Right hindlimb (tissue), 1 donor: Measurements from ENCODE around the gene MYT1.
A peak's percentile ranks its signal among the peaks of the same experiment; 100 is the strongest.

Experiments used
- DNase-seq: peaks from one replicate; pipeline ENCODE4 v3.0.0-alpha.2; 2018

Gene MYT1

DNA sequence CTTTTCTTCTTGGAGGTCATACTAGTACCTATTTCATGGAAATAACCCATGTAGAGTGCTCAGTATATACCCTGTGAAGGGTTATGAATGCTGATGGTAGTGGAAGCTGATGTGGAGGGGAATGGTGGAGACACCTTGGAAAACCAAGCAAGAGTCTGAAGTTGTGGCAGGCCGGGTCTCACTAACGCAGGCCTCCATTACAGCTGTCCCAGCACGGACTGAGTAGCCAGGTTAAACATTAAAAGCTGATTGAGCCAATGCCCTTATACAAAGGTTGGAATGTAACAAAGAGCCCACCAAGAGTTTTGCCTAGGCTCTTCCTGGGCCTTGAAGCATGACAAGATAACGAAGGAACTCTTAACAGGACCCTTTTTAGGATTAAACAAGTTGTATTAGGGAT, 89.2 kb downstream of the MYT1 start:
- DNase-seq: no peak

- no peak for DNase-seq
Observed at GRCh38 chr20:64254156-64254555, 89.9 kb downstream of the MYT1 start.

DNA sequence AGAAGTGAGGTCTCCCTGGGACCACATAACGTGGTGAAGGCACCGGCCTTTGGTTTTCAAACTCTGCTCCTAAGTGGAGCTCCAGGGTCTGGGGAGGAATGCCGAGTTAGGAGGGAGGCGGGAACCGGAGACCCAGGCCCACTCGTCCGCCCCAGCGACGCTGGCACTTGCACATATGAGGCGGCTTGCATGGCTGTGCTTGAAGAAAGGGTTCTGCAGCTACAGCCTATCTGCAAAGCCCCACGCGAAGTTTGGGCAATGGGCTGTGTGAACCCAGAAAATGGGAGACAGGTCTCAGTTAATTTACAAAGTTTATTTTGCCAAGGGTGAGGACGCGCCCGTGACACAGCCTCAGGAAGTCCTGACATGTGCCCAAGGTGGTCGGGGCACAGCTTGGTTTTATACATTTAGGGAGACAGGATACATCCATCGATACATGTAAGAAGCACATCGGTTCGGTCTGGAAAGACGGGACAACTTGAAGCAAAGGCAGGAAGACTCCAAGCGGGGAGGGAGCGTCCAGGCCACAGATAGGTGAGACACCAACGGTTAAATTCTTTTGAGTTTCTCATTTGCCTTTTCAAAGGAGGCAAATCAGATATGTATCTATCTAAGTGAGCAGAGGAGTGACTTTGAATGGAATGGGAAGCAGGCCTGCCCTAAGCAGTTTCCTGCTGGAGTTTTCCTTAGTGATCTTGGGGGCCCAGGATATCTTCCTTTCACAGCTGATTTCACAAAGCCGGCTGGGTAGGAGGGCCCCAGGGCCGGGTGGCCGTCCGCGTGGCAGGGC, 90.5 kb downstream of the MYT1 start:
- no peak for DNase-seq

DNA sequence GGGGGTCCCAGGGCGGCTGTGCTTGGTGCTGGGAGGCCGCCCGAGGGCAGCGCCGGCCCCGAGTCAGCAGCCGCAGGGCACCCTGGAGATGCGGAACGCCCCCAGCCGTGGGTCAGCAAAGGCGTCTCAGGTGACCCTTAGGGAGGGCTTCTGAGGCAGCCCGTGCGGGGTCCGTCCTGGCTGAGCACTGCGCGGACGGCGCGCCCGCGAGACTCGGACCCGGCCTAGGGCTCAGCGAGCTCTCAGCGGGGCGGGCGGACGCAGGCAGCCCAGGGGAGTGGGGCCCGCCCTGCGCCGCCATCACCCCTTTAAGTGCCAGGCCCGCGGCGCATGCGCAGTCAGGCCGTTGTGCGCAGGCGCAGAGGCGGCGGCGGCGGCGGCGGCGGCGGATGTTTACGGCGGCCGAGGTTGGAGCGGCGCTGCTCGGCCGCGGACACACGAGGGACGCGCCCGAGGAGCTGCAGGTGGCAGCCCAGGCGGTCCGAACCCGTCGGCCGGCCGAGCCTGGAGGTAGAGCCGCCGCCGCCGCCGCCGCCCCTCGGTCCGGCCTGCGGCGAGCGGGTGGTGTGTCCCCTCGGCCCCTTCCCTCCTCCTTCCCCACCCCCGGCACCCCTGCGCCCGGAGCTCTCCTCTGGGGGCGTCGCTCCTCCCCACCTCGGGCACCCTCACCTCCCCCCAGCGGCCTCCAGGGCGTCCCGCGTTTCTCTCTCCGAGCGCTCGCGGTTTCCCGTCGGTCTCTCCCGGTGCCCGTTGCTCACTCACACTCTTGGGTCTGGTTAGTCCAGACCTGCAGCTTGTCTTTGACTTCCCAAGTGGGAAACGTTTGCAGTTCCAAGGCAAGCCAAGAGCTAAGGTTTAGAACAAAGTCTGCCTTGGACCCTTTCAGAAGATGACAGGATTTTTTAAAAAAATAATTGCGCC, 91.4 kb downstream of the MYT1 start, which contains the start of gene PCMTD2:
Gene PCMTD2, plus strand, starts transcription at position 388 of the 921 bp plus-strand sequence. CDS start 4,218 bp downstream, outside the sequence.
- DNase-seq: peak; percentile 88

DNA sequence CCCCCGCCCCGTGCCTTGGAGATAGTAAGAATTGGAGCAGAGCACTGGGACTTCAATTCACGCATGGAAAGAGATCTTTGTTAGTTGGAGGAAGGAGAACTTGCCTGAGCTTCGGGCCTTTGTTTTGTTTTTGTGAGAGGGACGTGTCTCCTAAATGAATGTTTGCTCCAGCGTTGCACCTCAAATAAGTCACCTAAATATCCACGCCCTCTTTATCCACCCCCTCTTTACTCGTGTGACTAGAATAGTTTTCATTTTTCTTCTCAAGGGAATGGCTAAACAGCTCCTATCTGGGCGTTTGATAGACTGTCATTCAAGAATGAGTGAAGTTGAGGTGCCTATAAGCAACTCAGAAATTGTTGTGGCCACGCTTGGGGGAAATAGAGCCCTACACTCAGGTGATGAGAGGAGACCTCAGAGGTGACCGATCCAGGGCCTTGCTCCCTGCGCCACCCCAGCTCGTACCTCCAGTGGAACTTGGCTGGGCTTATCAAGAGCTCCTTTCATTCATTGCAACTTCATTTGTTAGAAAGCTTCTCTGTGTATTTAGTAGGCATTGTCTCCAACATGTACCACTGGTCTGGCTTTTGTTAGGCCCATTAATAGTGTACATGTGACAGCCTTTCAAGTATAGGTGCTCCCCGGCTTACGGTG, 92.2 kb downstream of the MYT1 start:
- DNase-seq: no peak

DNA sequence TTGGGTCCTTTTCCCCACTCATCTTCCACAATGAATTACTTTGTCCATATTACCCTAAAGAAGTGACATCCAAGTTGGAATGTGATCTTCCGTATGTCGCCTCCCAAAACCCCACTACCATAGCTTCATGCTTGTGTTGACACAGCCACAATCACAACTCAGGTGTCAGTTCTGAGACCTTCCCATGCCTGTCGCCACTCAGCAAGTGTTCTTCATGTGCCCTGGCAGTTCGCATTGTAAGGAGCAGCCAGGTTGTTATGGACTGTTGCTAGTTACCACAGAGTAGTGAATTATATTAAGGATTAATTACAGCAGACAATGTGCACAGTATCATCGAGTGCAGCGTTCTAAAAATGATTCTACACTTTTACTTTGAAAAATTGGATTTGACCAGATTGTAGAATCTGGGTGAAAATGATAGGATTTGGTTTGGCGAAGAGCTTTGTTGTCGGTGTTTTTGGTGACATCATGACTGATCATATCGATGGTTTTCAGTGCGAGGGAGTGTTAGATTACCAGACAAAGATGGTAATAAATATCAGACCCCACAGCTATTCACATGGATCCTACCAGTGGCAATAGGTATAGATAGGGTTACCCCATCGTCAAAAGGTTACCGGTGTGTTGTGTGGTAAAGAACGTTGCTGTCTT, 93.0 kb downstream of the MYT1 start:
- DNase-seq: no peak

DNA sequence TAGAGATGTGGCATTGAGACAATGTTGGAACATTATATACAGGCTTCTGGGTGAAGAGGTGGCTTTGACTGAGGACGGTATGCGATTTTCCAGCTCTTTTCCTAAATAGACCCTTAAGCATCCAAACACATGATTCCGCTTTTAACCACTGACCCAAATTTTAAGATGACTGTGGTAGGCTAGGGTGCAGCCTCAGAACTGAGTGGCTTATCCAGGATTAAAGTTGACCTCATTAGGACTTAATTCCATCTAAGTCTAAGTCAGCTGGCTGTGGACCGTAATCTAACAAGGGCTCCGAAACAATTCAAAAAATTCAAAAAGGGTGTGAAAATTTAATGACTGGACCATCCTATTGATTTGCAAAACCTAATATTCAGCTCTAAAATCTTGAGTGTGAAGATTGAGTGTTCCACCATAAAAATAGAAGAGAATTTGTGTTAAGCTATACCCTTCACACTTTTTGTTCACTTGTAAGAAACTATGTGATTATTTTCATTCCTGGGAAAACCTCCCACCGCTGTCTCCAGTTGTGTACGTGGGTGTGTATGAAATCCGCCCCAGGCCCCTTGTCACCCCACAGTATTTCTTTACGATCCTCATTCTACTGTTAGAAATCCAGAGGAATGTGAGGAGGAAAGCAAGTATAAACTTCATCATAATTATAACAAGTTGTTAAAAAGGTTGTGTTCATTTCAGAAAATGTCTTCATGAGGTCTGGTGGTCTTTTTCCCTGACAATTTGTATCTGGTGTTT, 94.0 kb downstream of the MYT1 start:
- no peak for DNase-seq

- DNase-seq: no peak
Observed at GRCh38 chr20:64260239-64260638, 96.0 kb downstream of the MYT1 start.

GRCh38 chr20:64261138-64261537, 96.9 kb downstream of the MYT1 start:
- DNase-seq: peak; percentile 48

GRCh38 chr20:64264091-64264490, 99.8 kb downstream of the MYT1 start:
- DNase-seq: no peak

- DNase-seq: no peak
Observed at GRCh38 chr20:64265201-64265600, 100.9 kb downstream of the MYT1 start.

DNA sequence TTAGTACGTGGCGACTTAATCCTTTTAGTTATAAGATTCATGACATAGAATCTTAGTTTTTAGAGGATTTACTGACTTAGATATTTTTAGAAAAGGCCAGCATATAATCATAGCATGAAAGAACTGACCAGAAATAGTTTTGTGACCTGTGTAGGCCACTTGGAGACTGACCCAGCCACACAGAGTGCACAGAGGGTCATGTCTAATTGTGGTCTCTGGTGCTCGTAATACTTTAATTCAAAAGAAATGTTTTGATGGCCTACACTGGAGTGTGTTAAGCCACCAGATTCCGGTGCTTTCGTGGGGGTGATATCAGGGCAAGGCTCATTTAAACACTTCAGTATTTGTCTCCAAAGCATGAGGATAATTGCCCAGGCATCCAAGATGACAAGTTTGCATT, 102.7 kb downstream of the MYT1 start:
- no peak for DNase-seq

DNA sequence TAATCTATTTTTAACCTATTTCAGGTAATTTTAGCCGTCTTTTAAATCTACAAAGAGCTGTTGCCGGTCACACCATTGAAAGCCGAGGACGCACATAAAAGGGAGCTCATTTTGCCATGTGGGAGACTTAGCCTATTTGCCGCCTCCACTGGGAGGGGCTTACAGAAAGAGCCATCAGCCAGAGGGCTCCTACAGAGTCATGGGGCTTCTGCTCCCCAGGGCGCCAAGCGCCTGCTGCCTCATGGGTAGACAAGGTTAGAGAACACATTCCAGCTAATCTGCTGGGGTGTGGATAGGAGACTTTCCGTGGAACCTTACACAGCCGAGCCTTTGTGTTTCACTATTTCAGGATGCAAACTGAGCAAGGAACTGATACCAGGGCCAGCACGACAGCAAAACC, 103.9 kb downstream of the MYT1 start:
- DNase-seq: no peak

- no peak for DNase-seq
Observed at GRCh38 chr20:64269604-64270411, 105.6 kb downstream of the MYT1 start.

- no peak for DNase-seq
Observed at GRCh38 chr20:64271636-64272035, 107.4 kb downstream of the MYT1 start.

- no peak for DNase-seq
Observed at GRCh38 chr20:64273109-64273508, 108.9 kb downstream of the MYT1 start.

- no peak for DNase-seq
Observed at GRCh38 chr20:64276817-64277216, 112.6 kb downstream of the MYT1 start.

GRCh38 chr20:64277571-64278316, 113.5 kb downstream of the MYT1 start:
- DNase-seq: no peak

DNA sequence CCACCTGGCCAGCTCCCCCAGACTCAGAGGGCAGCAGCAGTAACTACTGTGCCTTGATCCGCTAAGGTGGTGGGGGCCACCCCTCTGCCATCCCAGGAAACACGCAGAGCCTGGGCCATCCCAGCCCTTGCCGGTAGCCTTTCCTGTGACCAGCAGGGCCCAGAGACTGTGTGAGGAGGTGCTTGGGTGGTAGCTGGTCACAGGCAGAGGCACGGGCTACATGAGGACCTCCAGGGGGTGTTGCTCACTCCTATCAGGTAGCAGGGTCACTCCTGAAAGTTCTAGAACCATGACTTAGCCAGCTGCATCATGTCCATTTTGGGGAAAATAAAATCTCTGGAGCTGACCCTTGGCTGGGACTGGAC, 114.0 kb downstream of the MYT1 start:
- DNase-seq: no peak

DNA sequence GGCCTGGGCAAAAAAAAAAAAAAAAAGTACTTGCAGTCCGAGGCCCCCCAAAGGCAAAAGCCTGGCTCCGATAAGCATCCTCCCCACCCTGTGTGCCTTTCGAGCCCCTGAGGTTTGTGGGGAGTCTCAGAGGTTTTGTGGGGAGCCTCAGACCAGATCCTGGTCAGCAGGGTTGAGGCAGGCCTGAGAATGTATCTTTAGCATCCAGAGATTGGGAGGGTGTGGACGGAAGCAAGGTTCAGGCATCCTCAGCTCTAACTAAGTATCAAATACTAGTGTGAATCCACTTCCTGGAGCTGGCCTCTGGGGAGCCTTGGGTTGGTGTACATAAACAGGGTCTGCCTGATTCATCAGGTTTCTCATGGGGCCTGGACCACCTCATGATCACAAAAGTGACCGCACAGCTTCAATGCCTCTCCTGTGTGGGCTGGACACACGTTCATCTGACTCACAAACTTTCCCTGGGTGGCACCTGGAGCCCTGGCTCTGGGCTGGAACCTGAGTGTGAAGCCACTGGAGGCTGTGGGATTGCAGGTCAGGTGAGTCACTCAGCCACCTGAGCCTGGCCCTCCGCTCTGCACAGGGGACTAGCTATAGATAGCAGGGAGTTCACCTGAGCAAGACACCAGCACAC, 115.7 kb downstream of the MYT1 start:
- no peak for DNase-seq
